ENCODE measurements around the gene CATSPER1. TPM values are rescaled to one million over a fixed set of nuclear protein-coding genes. Genes with fewer than 3 reads are reported as not detected.

Gene CATSPER1
- total RNA-seq, 1 donor from 2014 or later: not detected

DNA sequence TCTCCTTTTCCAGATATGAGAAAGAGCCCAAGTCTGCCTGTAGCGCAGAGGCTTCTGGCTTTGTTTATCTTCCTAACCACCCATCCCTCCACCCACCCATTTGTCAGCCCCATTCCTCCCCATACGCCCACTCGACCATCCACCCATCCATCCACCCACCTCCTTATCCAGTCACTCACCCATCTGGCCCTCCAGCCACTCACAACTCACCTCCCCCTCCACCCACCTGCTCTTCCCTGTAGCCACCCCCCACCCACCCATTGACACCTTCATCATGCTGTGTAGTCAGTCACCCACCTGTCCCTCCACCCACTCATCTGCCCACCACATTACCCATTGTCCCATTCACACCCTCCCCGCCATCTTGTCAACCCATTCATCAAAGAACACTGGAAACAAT, 9.0 kb downstream of the CATSPER1 start:
- H3K9me3 Mint-ChIP-seq (ENCODE audit: low read depth): no peaks in the 10 kb centered on the region
- H3K27me3 Mint-ChIP-seq (ENCODE audit: low read depth): no peaks in the 10 kb centered on the region
- peaks cover 62% of the 10 kb centered on the region for H3K4me1 Mint-ChIP-seq (ENCODE audit: low read depth)
- TF ChIP-seq, protein P1, sequence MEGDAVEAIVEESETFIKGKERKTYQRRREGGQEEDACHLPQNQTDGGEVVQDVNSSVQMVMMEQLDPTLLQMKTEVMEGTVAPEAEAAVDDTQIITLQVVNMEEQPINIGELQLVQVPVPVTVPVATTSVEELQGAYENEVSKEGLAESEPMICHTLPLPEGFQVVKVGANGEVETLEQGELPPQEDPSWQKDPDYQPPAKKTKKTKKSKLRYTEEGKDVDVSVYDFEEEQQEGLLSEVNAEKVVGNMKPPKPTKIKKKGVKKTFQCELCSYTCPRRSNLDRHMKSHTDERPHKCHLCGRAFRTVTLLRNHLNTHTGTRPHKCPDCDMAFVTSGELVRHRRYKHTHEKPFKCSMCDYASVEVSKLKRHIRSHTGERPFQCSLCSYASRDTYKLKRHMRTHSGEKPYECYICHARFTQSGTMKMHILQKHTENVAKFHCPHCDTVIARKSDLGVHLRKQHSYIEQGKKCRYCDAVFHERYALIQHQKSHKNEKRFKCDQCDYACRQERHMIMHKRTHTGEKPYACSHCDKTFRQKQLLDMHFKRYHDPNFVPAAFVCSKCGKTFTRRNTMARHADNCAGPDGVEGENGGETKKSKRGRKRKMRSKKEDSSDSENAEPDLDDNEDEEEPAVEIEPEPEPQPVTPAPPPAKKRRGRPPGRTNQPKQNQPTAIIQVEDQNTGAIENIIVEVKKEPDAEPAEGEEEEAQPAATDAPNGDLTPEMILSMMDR (IDR thresholded peaks at IDR 0.05): no peak
- H3K4me3 Mint-ChIP-seq (ENCODE audit: unreplicated experiment): no peak overlapping the region
- DNase-seq (ENCODE audit: low spot score): no peak
- no peaks in the 10 kb centered on the region for H3K36me3 Mint-ChIP-seq (ENCODE audit: low read depth)
- no peak overlapping the region for H3K27ac Mint-ChIP-seq (ENCODE audit: unreplicated experiment)

DNA sequence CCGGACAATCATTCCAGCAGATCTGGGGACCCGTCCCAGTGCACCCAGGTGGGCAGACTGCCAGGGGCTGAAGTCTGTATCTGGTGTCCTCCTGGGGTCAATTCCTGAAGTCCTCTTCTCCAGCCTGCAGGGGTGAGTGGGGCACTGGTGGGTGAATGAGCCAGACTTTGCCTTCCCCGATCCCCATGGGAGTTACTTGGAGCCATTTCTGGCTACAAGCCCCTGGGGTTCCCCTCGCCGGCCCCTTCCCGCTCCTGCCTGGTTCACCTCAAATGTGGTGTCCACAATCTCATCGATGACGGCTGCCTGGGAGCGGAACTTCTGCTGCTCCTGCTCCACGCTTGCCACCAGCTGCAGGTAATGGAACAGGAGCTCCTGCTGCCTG, 9.5 kb downstream of the CATSPER1 start:
- Mint-ChIP-seq H3K27me3 (ENCODE audit: low read depth) (no peaks in the 10 kb centered on the region), H3K36me3 (ENCODE audit: low read depth) (no peaks in the 10 kb centered on the region), H3K4me3 (ENCODE audit: unreplicated experiment) (no peak overlapping the region), H3K9me3 (ENCODE audit: low read depth) (no peaks in the 10 kb centered on the region), H3K27ac (ENCODE audit: unreplicated experiment) (peak overlapping the region; percentile 85), H3K4me1 (ENCODE audit: low read depth) (peaks cover 58% of the 10 kb centered on the region)
- TF ChIP-seq, protein P1 (IDR thresholded peaks at IDR 0.05): no peak
- DNase-seq (ENCODE audit: low spot score): no peak

DNA sequence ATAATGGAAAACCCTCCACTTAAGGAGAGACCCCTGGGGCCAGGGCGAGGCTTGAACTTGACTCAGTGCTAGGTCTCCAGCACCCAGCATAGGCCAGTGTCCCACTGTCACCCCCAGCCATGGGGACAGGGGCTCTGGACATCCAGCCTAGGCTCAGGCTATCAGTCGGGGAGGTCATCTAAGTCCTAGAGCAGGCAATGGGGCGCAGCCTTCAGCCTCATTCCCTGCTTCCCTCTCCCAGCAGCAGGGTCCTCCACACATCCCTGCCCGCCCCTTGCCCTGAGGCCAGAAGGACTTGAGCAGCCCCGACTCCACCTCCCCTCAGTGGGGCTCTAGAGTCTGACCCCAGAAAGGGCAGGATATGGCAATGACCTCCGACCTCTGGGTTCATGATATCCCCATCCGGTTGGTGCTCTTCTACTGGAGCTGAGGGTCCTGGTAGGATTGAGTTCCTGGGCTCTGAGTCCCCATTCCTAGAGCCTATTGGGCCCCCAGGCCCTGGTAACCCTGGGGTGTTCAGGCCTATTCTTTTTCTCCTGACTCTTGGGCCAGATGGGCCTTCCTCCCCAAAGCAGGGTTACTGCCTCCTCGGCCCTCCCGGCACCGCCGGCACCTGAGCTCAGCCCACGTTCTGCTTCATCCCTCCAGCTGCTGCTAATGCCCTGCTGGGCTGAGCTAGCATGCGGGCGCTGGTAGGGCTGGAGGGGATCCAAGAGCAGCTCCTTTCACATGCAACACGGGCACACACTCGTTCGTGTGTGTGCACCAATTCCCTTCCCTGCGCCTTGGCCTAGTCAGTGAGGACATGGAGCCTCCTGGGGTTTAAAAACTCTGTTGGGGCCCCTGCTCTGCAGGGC, 10.1 kb downstream of the CATSPER1 start:
- peak overlapping the region; percentile 85 for H3K27ac Mint-ChIP-seq (ENCODE audit: unreplicated experiment)
- TF ChIP-seq, protein P1 (IDR thresholded peaks at IDR 0.05): no peak
- H3K4me3 Mint-ChIP-seq (ENCODE audit: unreplicated experiment): no peak overlapping the region
- H3K27me3 Mint-ChIP-seq (ENCODE audit: low read depth): no peaks in the 10 kb centered on the region
- no peaks in the 10 kb centered on the region for H3K36me3 Mint-ChIP-seq (ENCODE audit: low read depth)
- no peak for DNase-seq (ENCODE audit: low spot score)
- no peaks in the 10 kb centered on the region for H3K9me3 Mint-ChIP-seq (ENCODE audit: low read depth)
- H3K4me1 Mint-ChIP-seq (ENCODE audit: low read depth): peaks cover 55% of the 10 kb centered on the region

DNA sequence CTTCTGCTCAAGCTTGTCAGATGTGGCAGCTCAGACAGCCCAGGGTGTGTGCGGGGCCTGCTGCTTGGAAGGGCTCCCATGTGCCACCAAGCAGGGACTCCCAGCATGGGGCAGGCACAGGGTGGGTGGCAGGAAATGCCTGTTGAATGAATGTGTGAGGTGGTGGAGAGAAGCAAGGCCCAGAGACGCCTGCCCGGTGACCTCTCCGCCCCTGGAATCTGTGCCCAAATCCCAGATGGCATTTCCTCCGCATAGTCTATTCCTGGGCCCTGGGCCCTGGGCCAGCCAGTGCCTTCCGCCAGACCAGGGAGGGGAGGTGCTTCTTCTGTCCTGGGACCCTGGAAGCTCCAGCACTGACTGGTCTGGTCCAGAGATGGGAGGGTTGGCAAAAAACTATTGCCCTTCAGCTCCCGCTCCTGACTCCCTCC, 10.8 kb downstream of the CATSPER1 start:
- Mint-ChIP-seq H3K27ac (ENCODE audit: unreplicated experiment) (peak overlapping the region; percentile 85), H3K36me3 (ENCODE audit: low read depth) (no peaks in the 10 kb centered on the region), H3K9me3 (ENCODE audit: low read depth) (no peaks in the 10 kb centered on the region), H3K4me1 (ENCODE audit: low read depth) (peaks cover 52% of the 10 kb centered on the region), H3K27me3 (ENCODE audit: low read depth) (no peaks in the 10 kb centered on the region), H3K4me3 (ENCODE audit: unreplicated experiment) (no peak overlapping the region)
- DNase-seq (ENCODE audit: low spot score): no peak
- TF ChIP-seq, protein P1 (IDR thresholded peaks at IDR 0.05): no peak

DNA sequence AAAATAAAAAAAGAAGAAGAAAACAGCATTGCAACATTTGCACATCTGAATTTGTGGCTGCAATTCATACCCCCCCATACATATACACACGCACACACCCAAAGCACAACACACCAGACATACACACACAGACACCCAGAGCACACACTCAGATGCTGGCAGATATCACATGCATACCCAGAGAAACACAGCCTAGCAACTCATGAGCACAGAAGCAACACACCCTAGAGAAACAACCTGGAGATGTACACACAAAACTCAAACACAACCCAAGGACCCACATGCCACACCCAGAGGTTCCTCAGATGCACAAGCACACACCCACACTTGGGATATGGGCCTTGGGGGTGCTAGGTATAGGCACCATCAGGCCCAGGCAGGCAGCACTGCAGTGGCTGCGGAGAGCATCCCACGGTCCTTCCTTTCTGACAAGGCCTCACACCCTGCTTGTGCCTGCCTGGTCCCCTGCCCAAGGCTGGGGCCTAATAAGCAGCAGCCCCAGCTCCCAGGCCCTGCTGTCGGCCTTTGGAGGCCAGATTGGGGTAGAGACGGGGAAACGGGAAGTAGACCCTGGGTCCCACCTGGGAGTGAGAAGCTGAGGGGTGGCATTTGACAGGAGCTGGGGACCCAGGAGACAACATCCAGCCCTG, 11.3 kb downstream of the CATSPER1 start:
- no peaks in the 10 kb centered on the region for H3K9me3 Mint-ChIP-seq (ENCODE audit: low read depth)
- TF ChIP-seq, protein P1 (IDR thresholded peaks at IDR 0.05): no peak
- peak overlapping the region; percentile 85 for H3K27ac Mint-ChIP-seq (ENCODE audit: unreplicated experiment)
- H3K4me1 Mint-ChIP-seq (ENCODE audit: low read depth): peaks cover 49% of the 10 kb centered on the region
- no peaks in the 10 kb centered on the region for H3K27me3 Mint-ChIP-seq (ENCODE audit: low read depth)
- no peak for DNase-seq (ENCODE audit: low spot score)
- no peak overlapping the region for H3K4me3 Mint-ChIP-seq (ENCODE audit: unreplicated experiment)
- no peaks in the 10 kb centered on the region for H3K36me3 Mint-ChIP-seq (ENCODE audit: low read depth)
